GM12864 (cell line): ENCODE measurements around the gene PRKCD.
A peak's percentile ranks its signal among the peaks of the same experiment; 100 is the strongest.

ENCODE experiments used
- DNase-seq: peaks from one replicate; pipeline ENCODE4 v3.0.0-alpha.2; 2011; ENCODE audit warnings: low read depth
- H3K4me3 ChIP-seq: 2 replicates; pipeline ENCODE4 v1.5.1; 2011; ENCODE audit warnings: mild to moderate bottlenecking, low read depth, low read length, control low read depth
- TF ChIP-seq, protein P1 (sequence below): IDR thresholded peaks from 2 replicates; pipeline ENCODE4 v1.5.1; 2011; ENCODE audit warnings: low read depth, mild to moderate bottlenecking, moderate library complexity, low read length, control low read depth, inconsistent platforms; ENCODE audit errors: missing control alignments

Gene PRKCD

DNA sequence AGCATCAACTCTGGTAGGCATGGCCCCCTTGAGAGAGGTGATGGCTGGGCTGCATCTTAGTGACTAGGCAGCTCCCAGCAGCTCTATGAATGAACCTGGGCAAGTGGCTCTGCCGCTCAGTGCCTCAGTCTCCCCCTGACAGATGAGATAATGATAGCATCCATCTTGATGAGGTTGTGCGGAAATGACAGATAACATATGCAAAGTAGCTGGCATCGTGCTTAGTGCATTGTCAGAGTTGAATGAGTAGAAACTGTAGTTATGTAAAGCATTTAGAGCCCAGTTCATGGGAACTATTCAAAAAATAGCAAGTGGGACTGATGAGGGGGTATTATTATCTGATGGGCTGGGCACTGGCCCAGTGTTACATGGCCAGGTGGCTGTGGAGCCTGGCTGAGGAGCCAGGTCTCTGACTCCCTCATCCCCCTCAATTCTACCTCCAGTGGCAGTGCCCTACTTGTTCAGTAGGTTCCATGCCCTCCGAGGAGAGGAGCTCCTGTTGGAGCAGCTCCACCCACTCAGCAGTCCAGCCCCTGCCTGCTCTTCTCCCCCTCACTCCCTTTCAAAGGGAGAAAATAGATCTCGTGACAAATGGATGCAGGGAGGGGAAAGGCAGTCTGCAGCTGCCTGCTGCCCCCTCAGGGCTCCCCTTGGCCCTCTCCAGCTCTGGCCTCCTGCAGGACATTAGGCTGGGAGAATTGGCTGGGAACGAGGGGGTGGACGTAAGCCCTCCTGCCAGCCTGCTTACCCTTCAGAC lies 6.6 kb downstream of the PRKCD start:
- TF ChIP-seq, protein P1, sequence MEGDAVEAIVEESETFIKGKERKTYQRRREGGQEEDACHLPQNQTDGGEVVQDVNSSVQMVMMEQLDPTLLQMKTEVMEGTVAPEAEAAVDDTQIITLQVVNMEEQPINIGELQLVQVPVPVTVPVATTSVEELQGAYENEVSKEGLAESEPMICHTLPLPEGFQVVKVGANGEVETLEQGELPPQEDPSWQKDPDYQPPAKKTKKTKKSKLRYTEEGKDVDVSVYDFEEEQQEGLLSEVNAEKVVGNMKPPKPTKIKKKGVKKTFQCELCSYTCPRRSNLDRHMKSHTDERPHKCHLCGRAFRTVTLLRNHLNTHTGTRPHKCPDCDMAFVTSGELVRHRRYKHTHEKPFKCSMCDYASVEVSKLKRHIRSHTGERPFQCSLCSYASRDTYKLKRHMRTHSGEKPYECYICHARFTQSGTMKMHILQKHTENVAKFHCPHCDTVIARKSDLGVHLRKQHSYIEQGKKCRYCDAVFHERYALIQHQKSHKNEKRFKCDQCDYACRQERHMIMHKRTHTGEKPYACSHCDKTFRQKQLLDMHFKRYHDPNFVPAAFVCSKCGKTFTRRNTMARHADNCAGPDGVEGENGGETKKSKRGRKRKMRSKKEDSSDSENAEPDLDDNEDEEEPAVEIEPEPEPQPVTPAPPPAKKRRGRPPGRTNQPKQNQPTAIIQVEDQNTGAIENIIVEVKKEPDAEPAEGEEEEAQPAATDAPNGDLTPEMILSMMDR: no peak
- peak overlapping the region; percentile 42 for H3K4me3 ChIP-seq
- no peak for DNase-seq

DNA sequence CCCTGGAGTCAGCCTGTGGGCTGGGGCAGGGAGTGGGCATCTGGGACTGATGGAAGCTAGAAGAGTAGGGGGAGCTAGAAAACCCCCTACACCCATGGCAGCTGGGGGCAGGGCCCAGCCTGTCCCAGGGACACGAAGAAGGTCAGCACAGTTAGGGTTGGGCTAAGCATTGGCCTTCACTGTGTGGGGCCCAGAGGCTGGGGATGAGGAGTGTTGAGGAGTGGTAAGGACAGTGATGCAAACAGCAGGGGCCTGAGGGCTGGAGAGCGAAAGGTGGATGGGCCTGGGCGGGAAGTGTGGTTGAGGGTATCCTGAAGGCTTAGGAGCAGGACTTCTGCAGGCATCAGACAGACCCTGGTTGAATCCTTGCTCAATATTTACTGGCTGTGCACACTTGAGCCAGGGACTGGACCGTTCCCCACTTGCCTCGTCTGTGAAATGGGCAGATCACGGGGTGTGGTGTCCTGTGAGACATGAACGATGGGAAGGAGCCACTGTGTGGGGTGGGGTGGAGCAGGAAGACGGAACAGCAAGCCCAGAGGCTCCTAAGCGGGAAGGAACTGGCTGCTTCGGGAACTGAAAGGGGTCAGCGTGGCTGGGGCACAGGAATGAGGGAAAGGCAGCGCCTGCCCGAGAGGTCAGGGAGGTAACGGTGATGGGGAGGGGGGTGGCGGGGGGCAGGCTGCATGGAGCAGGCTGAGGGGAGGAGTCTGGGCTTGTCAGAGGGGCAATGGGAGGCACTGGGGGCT lies 7.3 kb downstream of the PRKCD start:
- DNase-seq: no peak
- TF ChIP-seq, protein P1: no peak
- H3K4me3 ChIP-seq: peak overlapping the region; percentile 42

DNA sequence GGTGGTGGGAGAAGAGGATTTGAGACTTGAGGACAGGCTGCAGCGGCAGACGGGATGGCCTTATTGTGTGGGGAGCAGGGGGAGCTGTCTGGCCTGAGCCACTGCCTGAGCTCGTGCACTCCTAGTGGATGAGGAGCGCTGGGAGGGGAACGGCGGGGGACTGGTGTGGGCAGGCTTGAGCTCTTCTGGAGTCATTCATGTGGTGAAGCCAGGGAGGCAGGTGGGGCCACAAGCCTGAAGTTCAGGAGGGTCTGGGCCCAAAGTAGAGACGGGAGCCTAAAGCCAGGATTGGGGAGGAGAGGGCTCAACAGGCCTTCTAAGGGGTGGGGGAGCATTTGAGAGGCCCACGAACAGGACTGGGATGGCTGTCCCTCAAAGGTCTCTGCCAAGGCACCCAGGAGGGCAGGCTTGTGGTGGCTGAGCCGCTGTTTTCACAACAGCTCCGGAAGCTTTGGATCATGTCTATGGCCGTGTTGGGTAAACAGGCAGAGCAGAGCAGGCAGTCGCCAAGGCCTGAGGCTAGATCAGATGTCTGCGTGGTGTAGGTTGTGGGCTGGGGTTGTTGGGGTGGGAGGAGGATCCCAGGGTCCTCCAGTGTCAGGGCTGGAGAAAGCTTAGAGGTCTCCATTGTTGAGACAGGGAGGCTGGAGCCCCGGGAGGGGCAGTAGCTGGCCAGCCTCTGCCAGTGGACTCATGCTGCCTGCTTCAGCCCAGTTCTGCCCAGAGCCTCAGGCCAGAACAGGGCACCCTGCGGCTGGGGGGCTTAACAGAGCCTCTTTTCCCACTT lies 8.2 kb downstream of the PRKCD start:
- DNase-seq: no peak
- peak overlapping the region; percentile 42 for H3K4me3 ChIP-seq
- TF ChIP-seq, protein P1: peak; percentile 21

DNA sequence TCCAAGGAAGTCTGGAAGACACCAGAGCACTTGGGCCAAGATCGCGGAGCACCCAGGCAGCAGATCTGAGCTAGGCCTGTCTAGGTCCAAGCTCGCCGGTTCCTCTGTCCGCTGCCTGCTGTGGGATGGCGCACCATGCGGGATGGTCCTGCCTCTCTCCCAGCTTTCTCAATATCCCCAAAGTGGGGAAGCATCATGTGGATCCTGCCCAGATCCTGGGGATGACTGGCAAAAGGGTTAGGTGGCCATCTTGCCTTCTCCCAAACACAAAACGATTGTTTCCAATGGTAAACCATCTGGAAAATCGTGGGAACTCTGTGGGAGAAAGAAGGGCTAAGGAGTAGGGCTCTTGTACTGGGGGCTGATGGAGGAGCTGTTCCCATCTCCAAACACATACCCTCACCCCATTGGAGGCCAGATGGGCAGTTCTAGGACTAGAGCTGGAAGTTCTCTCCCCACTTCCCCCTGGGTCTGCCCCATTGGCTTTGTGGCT lies 8.9 kb downstream of the PRKCD start:
- TF ChIP-seq, protein P1: no peak
- no peak for DNase-seq

DNA sequence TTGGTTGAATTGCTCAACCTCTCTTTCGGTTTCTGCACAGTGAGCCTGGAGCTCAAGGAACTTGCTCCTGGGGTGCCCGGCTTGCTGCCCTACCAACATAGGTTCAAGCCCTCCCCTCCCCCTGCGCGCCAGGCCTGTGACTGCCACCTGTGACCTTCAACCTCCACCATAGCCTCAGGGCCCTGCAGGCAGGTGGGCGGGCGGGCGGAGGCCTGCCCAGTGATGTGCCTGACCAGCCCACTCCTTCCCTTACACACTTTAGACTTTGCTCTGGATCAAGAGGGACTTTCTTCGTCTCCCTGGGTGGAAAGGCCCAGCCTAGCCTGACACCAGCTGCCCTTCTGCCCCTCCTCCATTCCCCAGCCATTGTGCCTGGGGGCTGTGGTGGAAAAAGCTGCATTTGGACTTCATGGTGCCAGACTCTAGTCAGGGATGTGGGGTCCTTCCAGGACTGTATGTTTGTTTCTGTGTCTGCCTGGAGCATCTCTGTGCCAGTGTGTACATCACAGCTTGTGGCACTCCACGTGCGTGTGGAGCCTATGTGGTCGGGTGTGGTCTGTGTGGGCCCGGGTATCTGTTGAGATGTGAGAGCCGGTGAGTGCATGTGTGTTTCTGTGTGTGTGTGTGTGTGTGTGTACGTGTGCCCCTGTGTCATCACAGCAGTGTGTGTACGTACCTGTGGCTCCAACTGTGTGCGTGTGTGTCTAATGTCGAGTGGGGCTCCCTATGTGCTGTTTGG lies 9.5 kb downstream of the PRKCD start:
- no peak for DNase-seq
- TF ChIP-seq, protein P1: no peak
- H3K4me3 ChIP-seq: peak overlapping the region; percentile 35

More for the DNA sequence above, 8.9 kb downstream of the PRKCD start:
- H3K4me3 ChIP-seq: peak overlapping the region; percentile 35; the same call in 1 of the 2 replicates

DNA sequence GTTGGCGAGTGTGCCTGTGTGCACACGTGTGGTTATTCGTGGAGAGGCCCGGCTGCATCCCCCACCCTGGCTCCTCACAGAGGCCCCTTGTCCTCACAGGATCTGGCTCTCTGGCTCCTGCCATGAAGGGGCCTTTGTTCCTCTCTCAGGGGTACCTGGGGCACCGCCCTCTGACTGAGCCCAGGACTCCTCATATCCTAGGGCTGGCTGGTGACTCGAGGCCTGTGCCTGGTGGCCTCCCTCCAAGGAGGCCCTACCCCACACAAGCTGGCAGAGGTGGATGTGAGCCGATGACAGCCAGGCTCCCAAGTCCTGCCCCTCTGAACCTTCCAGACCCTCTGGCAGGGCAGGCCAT lies 10.0 kb downstream of the PRKCD start:
- TF ChIP-seq, protein P1: no peak
- peak overlapping the region; percentile 35 for H3K4me3 ChIP-seq
- DNase-seq: no peak
